Keratinocyte (primary cell): Measurements from ENCODE around the gene SNAPC4.

Experiments used
- CTCF ChIP-seq, 3 experiments: IDR thresholded peaks in 1 of 3; conservative IDR thresholded peaks in 1 of 3; optimal IDR thresholded peaks in 1 of 3; 2 replicates in 2 of 3; 3 replicates in 1 of 3; pipeline versions ENCODE3 to v1.5.1; 2011; ENCODE audit warnings: low read length in 3 of 3, mild to moderate bottlenecking in 3 of 3, moderate library complexity in 2 of 3, control low read depth in 1 of 3, inconsistent platforms in 1 of 3; ENCODE audit not compliant: insufficient read depth in 2 of 3; ENCODE audit errors: extremely low read depth in 1 of 3
- EZH2 ChIP-seq: IDR thresholded peaks from one replicate; pipeline ENCODE4 v1.6.1; 2012; ENCODE audit warnings: inconsistent platforms, mild to moderate bottlenecking, low read length, moderate library complexity

DNA sequence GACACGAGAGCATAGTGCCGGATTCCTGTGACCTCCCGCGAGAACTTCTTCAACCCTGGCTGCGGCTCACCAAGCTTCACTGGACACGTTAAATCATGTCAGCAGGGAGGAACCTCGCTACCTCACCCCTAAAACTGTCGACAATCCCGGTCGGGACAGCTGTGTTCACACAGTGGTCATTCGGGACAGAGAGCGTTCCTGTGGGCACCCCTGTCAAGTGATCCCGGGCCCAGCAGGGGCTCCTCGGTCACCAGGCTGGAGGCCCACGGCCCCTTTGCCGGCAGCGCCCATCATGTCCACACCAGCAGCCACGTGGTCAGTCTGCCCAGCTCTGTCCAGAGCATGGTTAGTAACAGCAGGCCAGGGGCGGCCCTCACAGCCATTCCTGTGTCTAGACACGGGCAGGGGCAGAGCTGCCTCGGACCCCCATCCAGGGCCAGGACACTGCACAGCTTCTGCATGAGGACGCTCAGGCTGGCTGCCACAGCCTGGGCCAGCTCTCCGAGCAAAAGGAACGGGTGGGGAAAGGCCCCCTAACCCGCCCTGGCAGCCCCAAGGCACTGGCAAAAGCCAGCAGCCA, 36.2 kb upstream of the SNAPC4 start:
- TF ChIP-seq CTCF (optimal IDR thresholded peaks at IDR 0.05 in 1 of 3, IDR thresholded peaks at IDR 0.05 in 1 of 3, conservative IDR thresholded peaks at IDR 0.05 in 1 of 3; ENCODE audit: extremely low read depth in 1 of 3, insufficient read depth in 2 of 3, low read length in 3 of 3) (no peak), EZH2 (no peak)
